SKM-1 (cell line): ENCODE results near the gene MMP28.
"Not testable (repeated sequence)": the region's sequence is repeated elsewhere in the genome, so short reads cannot be mapped to it uniquely, and the experiment has no call there.

Experiments
- DNase-seq: peaks from one replicate; lab custom pipeline; 2025; ENCODE audit not compliant: unreplicated experiment; lab: John Stamatoyannopoulos, UW

Gene MMP28

GRCh38 chr17:35766489-35766877 is 29.0 kb downstream of the MMP28 start:
- DNase-seq, result no peak

GRCh38 chr17:35765756-35766488 is 29.5 kb downstream of the MMP28 start:
- DNase-seq, result no peak

GRCh38 chr17:35765086-35765710 is 30.2 kb downstream of the MMP28 start:
- no peak for DNase-seq

- peak; percentile 41 for DNase-seq
These were observed 31.1 kb downstream of the MMP28 start for GRCh38 chr17:35764123-35764991.

- DNase-seq, result no peak
These were observed 31.7 kb downstream of the MMP28 start for GRCh38 chr17:35763767-35764122.

GRCh38 chr17:35761601-35762000 is 33.8 kb downstream of the MMP28 start:
- no peak for DNase-seq

- DNase-seq, result no peak
These were observed 34.9 kb downstream of the MMP28 start, which contains the start of gene C17orf50 for GRCh38 chr17:35760587-35760986. Gene C17orf50 (plus strand): TSS chr17:35760887. CDS start chr17:35760942, 55 bp downstream.

GRCh38 chr17:35757243-35757642 is 38.2 kb downstream of the MMP28 start:
- DNase-seq, result no peak

- DNase-seq, result no peak
These were observed 42.3 kb downstream of the MMP28 start, which contains the start of gene GAS2L2 for GRCh38 chr17:35752945-35753764. Gene GAS2L2 (minus strand): TSS chr17:35753239. CDS start chr17:35752850, 389 bp downstream.

- DNase-seq, result no peak
These were observed 43.0 kb downstream of the MMP28 start for GRCh38 chr17:35752471-35752870.

- not testable (repeated sequence) for DNase-seq
These were observed 43.9 kb downstream of the MMP28 start for GRCh38 chr17:35751541-35751940.

- DNase-seq, result no peak
These were observed 44.7 kb downstream of the MMP28 start for GRCh38 chr17:35750526-35751395.

GRCh38 chr17:35749560-35750412 is 45.7 kb downstream of the MMP28 start:
- DNase-seq, result no peak

- no peak for DNase-seq
These were observed 46.5 kb downstream of the MMP28 start for GRCh38 chr17:35748979-35749378.

GRCh38 chr17:35748341-35748841 is 47.0 kb downstream of the MMP28 start:
- no peak for DNase-seq

GRCh38 chr17:35747540-35748017 is 47.9 kb downstream of the MMP28 start:
- peak; percentile 36 for DNase-seq

- no peak for DNase-seq
These were observed 49.6 kb downstream of the MMP28 start for GRCh38 chr17:35745749-35746320.

GRCh38 chr17:35745246-35745645 is 50.2 kb downstream of the MMP28 start:
- no peak for DNase-seq
